Calu3 (cell line): ENCODE results near the gene IGFBP7. TPM values are rescaled to one million over a fixed set of nuclear protein-coding genes. Genes with fewer than 3 reads are reported as not detected.

Experiments
- BruUV-seq: library from RNA; stranded (reverse); fragments of 400-500 nt; replicated peaks from 2 replicates; lab custom pipeline; 2021; lab: Mats Ljungman, UMichigan
- CTCF ChIA-PET: fragments of 300-600 bp; sonication (Branson Sonifier 250); formaldehyde crosslinking; loops from one replicate; lab custom pipeline; 2022; ENCODE audit warnings: antibody characterized with exemption; lab: Charles Lee
- DNase-seq: peaks from one replicate; pipeline ENCODE4 v3.0.0; 2022
- H3K27ac Mint-ChIP-seq: one replicate; pipeline ENCODE4 v1.8.0; 2022; ENCODE audit warnings: mixed read lengths; ENCODE audit not compliant: unreplicated experiment
- H3K27me3 Mint-ChIP-seq: one replicate; pipeline ENCODE4 v1.8.0; 2022; ENCODE audit warnings: mixed read lengths; ENCODE audit not compliant: unreplicated experiment
- H3K36me3 Mint-ChIP-seq: one replicate; pipeline ENCODE4 v1.8.0; 2022; ENCODE audit warnings: mild to moderate bottlenecking, moderate library complexity, mixed read lengths; ENCODE audit not compliant: insufficient read depth, unreplicated experiment
- H3K4me1 Mint-ChIP-seq: one replicate; pipeline ENCODE4 v1.8.0; 2022; ENCODE audit warnings: mild to moderate bottlenecking, low read depth, mixed read lengths; ENCODE audit not compliant: unreplicated experiment
- H3K4me3 Mint-ChIP-seq: one replicate; pipeline ENCODE4 v1.8.0; 2022; ENCODE audit warnings: mild to moderate bottlenecking, low read depth, moderate library complexity, mixed read lengths; ENCODE audit not compliant: unreplicated experiment
- H3K9me3 Mint-ChIP-seq: one replicate; pipeline ENCODE4 v1.8.0; 2022; ENCODE audit warnings: low read depth, mixed read lengths; ENCODE audit not compliant: unreplicated experiment
- CTCF ChIP-seq: fragments of 200-600 bp; IDR thresholded peaks from one replicate; pipeline ENCODE4 v1.8.0; 2022; ENCODE audit warnings: antibody characterized with exemption; ENCODE audit not compliant: unreplicated experiment
- intact Hi-C: fragments of 100-400 bp; cut with micrococcal nuclease; formaldehyde crosslinking; loops from one replicate; pipeline ENCODE4 v1.10.0; 2022; ENCODE audit not compliant: unreplicated experiment
- total RNA-seq: library from RNA; stranded (reverse); gene quantifications from 2 replicates; pipeline ENCODE4 v1.2.3, GENCODE V29; 2022

IGFBP7 gene
- total RNA-seq, 1 experiment from 2014 or later, result 20.6 TPM

- Mint-ChIP-seq H3K9me3 (no peaks in the 10 kb centered on the region), H3K36me3 (peaks cover 33% of the 10 kb centered on the region), H3K4me3 (no peak overlapping the region), H3K27me3 (no peaks in the 10 kb centered on the region), H3K27ac (no peak overlapping the region), H3K4me1 (peaks cover 9% of the 10 kb centered on the region)
- DNase-seq, result no peak
- BruUV-seq, result no TSS peak
- CTCF ChIA-PET, result no interaction called here
- intact Hi-C loops, result no loop called here
- TF ChIP-seq CTCF, result no peak
Measured at GRCh38 chr4:57013543-57014120, 96.6 kb downstream of the IGFBP7 start.

GRCh38 chr4:56999751-57000150 lies 110.4 kb downstream of the IGFBP7 start:
- Mint-ChIP-seq H3K4me3 (no peak overlapping the region), H3K27ac (no peak overlapping the region), H3K36me3 (peaks cover 47% of the 10 kb centered on the region), H3K27me3 (no peaks in the 10 kb centered on the region), H3K9me3 (no peaks in the 10 kb centered on the region), H3K4me1 (no peaks in the 10 kb centered on the region)
- no peak for TF ChIP-seq CTCF
- BruUV-seq, result no TSS peak
- no peak for DNase-seq
- CTCF ChIA-PET, result interaction anchor here (0.5 kb wide), 1 partner anchor 21 kb away, joined by 4 read pairs; no protein-coding TSS in a partner anchor
- intact Hi-C loops, result no loop called here

GRCh38 chr4:56995525-56995924 lies 114.7 kb downstream of the IGFBP7 start:
- no peak for DNase-seq
- intact Hi-C loops, result no loop called here
- Mint-ChIP-seq H3K27me3 (no peaks in the 10 kb centered on the region), H3K27ac (no peak overlapping the region), H3K36me3 (peaks cover 52% of the 10 kb centered on the region), H3K4me1 (no peaks in the 10 kb centered on the region), H3K4me3 (no peak overlapping the region), H3K9me3 (no peaks in the 10 kb centered on the region)
- no TSS peak for BruUV-seq
- no peak for TF ChIP-seq CTCF
- CTCF ChIA-PET, result no interaction called here

- Mint-ChIP-seq H3K27ac (no peak overlapping the region), H3K27me3 (no peaks in the 10 kb centered on the region), H3K36me3 (peaks cover 29% of the 10 kb centered on the region), H3K4me3 (no peak overlapping the region), H3K4me1 (no peaks in the 10 kb centered on the region), H3K9me3 (no peaks in the 10 kb centered on the region)
- intact Hi-C loops, result no loop called here
- no peak for TF ChIP-seq CTCF
- CTCF ChIA-PET, result no interaction called here
- DNase-seq, result no peak
- BruUV-seq, result no TSS peak
Measured at GRCh38 chr4:56990109-56990905, 119.9 kb downstream of the IGFBP7 start.
